GM21529 (cell line): ENCODE data around the gene DIS3L.
"Not testable (repeated sequence)": the region's sequence is repeated elsewhere in the genome, so short reads cannot be mapped to it uniquely, and the experiment has no call there.

Source experiments
- ATAC-seq: cut with Tn5 transposase; IDR thresholded peaks from one replicate; pipeline ENCODE4 v1.9.1; 2021; ENCODE audit not compliant: unreplicated experiment

Gene DIS3L

DNA sequence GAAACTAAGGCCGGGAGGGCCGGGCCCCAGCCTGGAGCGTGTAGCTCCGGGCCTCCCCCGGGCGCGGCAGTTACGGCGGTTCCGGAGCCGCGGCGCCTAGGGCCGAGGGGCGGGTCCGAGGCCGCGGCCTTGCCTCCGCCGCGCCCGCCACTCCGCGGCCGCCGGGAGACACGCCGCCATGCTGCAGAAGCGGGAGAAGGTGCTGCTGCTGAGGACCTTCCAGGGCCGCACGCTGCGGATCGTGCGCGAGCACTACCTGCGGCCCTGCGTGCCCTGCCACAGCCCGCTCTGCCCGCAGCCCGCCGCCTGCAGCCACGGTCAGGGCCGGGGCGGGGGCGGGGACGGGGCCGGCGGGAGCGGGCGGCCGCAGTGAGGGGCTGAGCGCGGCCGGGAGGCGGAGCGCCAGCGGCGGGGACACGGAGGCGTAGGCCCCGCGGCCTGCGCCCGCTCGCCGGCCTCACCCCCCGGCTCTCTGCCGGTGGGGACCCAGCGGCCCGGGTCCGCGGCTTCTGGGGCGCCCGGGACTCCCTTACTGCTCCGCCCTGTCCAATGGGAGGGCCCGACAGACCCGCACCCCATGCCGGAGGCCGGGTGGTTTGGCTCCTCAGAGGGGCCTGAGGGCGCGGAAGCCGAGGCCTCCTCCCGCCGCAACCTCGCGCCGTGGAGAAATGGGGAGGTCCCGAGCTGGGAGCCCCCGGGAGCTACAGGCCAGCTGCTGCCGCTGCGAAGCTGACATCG, at the start of gene DIS3L:
TSS of gene DIS3L (plus strand) at position 150 of the 738 bp plus-strand sequence. CDS start at position 179, 29 bp downstream.
- ATAC-seq = peak; percentile 63

DNA sequence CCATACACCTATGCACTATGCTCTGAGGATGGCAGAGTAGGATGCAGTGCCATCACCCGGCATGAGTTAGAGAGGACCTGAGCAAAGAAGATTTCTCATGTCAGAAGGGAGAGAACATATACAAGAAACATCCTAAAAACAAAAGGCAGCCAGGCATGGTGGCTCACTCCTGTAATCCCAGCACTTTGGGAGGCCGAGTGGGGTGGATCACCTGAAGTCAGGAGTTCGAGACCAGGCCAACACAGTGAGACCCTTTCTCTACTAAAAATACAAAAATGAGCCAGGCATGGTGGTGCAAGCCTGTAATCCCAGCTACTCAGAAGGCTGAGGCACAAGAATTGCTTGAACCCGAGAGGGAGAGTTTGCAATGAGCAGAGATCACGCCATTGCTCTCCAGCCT, 47.5 kb upstream of the DIS3L start:
- not testable (repeated sequence) for ATAC-seq

DNA sequence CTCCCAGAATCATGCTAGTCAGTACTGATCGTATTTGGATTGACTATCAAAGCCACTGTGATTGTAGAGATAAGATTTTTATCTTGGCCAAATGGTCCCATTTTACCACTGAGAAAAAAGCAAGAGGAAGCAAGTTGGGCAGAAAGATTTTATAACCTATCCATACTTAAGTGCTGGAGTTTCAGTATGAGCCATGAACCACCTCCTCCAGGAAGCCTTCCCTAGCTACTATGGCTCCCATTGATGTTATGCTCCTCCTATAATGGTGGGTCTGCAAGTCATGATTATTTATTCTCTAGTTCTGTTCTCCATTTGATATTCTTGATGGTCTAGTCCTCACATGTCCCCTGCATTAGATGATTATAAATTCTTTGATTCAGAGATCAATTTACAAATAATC, 46.4 kb upstream of the DIS3L start:
- ATAC-seq = no peak

DNA sequence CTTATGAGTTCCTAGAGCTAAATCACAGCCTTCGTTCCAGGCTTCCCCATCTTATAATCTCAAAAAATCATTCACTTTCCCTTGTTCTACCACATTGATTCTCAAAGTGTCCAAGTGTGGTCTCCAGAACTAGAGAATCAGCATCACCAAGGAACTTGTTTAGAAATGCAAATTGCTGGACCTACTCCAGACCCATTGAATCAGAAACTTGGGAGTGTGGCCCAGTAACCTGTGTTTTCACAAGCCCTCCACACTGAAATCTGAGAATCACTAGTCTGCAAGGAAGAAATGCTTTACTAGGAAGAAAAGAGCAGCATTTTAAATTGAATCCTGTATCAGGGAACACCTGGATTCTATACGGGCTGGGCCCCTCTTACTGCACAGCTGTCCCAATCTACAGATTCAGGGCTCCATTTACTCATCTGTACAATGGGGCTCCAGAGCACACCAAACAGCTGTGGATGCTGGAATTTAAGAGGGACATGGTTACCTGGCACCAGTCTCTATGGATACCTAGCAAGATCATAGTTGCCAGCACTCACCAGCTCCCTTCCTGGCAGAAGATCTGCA, 43.7 kb upstream of the DIS3L start:
- ATAC-seq = no peak

DNA sequence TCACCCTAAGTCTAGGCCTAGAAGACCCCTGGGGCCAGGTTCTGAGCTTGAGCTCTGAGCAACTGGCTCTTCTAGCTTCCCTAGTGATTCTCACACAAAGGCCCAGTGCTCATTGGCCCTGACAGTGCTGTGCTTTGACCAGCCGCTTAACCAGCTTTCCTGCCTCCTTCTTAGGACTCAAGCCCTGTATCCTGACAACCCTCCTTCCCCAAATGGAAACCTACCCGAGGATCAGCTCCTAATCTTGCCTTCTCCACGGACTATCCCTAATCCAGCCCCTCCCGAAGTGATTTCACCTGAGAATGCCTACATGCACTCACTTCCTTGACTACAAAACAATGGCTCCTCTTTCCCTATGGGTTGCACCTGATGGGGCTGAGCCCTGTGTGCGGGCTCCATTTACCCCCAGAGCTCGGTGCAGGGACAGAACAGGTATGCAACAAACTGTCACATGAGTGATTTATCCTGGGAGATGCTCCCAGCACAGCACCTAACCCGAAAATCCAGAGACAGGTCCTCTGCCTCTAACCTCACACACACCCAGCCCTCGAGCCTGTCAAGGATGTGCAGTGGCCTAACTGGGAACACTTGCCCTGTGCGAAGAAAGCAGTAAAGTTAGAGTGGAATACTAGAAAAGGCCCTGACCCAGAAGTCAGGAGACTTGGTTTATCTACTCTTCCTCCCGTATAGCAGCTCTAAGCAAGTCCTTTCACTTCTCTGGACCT, 42.1 kb upstream of the DIS3L start:
- ATAC-seq = no peak

GRCh38 chr15:66251790-66252684, 41.3 kb upstream of the DIS3L start:
- no peak for ATAC-seq

DNA sequence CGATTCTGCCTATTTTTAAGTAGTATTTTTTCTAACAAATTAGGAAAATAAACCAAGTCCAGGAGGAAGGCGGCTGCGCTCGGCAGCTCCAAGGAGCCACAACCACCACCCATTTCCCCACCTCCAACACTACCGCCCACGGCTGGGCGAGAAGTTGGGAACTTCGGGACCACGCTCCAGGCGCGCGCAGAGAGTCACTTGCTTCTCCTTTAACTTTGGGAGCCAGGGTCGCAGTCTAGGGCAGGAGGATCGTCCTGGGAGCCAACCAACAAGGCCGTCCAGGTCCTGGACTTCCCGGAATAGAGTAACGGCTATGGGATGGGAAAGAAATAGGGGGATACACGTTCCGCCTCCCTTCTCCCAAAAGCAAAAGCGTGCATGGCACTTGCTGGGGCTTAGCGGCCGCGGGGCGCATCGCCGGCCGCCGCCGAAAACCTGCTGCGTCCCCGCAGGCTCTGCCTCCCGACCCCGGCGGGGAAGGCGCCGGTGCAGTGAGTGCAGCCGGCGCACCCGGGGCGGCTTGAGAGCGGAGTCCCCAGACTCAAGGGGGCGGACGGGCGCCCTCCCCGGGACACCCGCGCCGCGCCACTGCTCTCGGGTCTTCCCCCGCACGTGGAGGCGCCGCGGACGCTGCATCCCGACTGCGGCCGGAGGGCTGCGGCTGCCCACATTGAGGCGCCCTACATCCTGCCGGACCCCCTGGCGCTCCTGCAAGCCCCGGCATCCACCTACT, 40.5 kb upstream of the DIS3L start:
- no peak for ATAC-seq

- ATAC-seq = no peak
Observed at GRCh38 chr15:66253418-66254088, 39.8 kb upstream of the DIS3L start, which contains the start of gene MEGF11. Gene MEGF11 (minus strand): TSS chr15:66253750. CDS start chr15:66128403, 125,347 bp downstream.

- no peak for ATAC-seq
Observed at GRCh38 chr15:66254089-66254950, 39.0 kb upstream of the DIS3L start.

DNA sequence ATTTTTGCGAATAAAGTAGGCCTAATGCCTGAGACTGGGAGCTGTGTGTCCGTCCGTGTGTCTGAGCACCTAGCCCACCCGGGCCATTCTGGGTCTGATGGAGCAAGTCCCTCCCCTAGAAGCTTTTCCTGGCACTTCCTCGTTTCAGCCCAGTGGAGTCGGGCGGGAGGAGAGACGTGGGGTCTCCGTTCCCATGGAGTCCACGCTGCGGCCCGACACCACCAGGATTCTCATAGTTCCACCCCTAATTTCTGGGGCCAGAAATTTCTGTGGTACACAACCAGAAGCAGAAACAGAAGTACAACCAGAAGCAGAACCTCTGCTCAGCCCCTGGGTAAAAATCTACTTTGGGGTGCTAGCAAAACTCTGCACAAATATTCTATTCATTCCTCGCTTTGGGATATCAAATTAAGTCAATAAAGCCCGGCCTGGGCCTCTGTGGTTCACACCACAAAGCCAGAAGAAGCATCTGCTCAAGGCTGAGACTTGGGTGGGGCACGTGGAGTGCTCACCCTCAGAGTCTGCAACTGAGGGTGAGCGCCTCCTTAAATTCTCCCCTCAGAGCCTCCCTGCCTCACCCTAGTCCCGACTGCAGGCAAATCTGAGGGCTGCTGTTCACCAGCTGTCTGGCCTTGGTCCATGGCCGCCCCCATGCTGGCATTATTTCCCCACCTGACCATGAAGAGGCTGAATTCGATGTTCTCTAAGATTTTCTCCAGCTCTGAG, 38.3 kb upstream of the DIS3L start:
- no peak for ATAC-seq

GRCh38 chr15:66256692-66257091, 36.7 kb upstream of the DIS3L start:
- no peak for ATAC-seq

DNA sequence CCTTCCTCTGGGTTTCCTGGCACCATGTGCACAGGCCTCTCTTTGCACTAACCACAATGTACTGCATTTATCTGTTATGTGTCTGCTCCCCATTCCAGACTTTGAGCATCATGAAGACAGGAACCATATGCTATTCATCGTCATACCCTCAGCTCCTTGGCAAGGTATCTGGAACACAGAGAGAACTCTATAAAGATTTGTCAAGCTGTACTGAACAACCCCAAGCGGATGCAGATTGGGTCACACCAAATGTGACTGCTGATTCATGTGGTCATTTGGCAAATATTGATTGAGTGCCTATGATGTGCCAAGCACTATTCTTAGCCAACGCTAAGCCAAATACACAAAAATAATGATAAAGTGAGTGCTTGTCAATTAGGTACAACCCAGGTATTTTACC, 32.3 kb upstream of the DIS3L start:
- ATAC-seq = no peak

DNA sequence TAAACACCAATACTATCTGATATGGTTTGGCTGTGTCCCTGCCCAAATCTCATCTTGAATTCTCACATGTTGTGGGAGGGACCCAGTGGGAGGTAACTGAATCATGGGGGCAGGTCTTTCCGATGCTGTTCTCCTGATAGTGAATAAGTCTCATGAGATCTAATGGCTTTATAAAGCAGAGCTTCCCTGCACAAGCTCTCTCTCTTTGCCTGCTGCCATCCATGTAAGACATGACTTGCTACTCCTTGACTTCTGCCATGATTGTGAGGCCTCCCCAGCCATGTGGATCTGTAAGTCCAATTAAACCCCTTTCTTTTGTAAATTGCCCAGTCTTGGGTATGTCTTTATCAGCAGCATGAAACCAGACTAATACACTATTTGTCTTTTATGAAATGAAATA, 30.5 kb upstream of the DIS3L start:
- ATAC-seq = not testable (repeated sequence)

DNA sequence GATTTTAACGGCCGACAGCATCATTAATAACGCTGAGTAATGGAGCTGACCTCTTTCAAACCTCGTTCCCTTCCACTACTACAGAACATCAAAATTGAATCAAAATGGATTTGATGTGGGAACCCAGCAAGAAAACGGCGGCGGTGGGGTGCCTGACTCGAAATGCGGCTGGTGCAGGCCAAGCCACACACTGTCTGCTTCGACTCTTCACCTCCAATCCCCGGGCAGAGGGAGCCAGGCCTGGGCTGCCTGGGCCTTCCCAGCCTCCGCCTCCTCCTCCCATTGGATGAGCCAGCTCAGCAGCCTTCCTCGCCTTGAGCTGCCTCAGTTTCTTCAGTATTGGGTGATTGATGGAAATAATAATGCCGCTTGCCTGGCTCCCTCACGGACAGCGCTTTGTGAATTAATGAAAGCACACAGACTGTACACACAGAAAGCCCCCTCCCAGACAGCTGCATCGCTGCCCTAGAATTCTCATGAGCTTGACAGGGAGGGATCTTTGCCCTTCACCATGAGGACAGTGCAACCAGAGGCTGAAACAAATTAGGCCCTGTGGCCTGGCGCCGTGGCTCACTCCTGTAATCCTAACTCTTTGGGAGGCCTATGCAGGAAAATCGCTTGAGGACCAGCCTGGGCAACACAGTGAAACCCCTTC, 28.4 kb upstream of the DIS3L start:
- ATAC-seq = no peak

GRCh38 chr15:66269326-66270090, 23.9 kb upstream of the DIS3L start:
- no peak for ATAC-seq

GRCh38 chr15:66270932-66271331, 22.4 kb upstream of the DIS3L start:
- no peak for ATAC-seq

DNA sequence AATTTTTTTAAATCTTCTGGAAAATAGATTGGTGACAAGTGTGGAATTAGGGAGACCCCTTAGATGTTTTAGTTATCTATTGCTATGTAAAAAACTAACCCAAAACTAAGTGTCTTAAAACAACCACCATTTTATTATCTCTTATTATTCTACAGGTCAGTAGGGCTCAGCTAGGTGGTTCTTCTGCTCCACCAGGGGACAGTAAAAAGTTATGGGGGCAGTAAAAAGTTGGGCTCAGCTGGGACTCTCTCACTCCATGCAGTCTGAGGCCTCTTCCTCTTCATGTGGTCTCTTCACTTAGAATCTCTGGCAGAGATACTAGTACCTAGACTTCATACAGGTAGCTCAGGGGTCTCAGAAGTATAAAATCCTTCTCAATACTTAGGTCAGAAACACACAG, 18.0 kb upstream of the DIS3L start:
- ATAC-seq = no peak
